PC-3 (cell line): ENCODE measurements around the gene ACKR3. TPM values are rescaled to one million over a fixed set of nuclear protein-coding genes. Genes with fewer than 3 reads are reported as not detected.

Experiments
- ATAC-seq: fragments of 200-7000 bp; cut with Tn5 transposase; 2 replicates; pipeline ENCODE4 v1.9.1; 2020; ENCODE audit warnings: mild to moderate bottlenecking, moderate library complexity
- BruUV-seq: library from RNA; stranded (reverse); fragments of 400-500 nt; replicated peaks from 2 replicates; lab custom pipeline; 2021; lab: Mats Ljungman, UMichigan
- CTCF ChIA-PET: fragments of 300-600 bp; sonication (Branson Sonifier 250); formaldehyde crosslinking; loops from one replicate; lab custom pipeline; 2022; ENCODE audit warnings: antibody characterized with exemption; lab: Charles Lee
- POLR2A ChIA-PET: fragments of 300-600 bp; sonication (Branson Sonifier 250); formaldehyde crosslinking; loops from one replicate; lab custom pipeline; 2022; ENCODE audit warnings: antibody characterized with exemption; ENCODE audit not compliant: unreplicated experiment; lab: Charles Lee
- DNase-seq: peaks from one replicate; pipeline ENCODE4 v3.0.0-alpha.2; 2015
- H2AFZ ChIP-seq: fragments of 300-600 bp; sonication (generic); 2 replicates; pipeline ENCODE4 v1.6.0; 2016; ENCODE audit warnings: antibody characterized with exemption, low read length
- H3F3A ChIP-seq: fragments of 300-600 bp; sonication (generic); one replicate; pipeline ENCODE4 v1.6.0; 2017; ENCODE audit warnings: antibody characterized with exemption, low read length, control low read depth, mild to moderate bottlenecking; ENCODE audit not compliant: unreplicated experiment
- H3K27ac ChIP-seq: fragments of 300-600 bp; sonication (generic); 2 replicates; pipeline ENCODE4 v1.5.1; 2016; ENCODE audit warnings: mild to moderate bottlenecking, low read length
- H3K27me3 ChIP-seq: fragments of 300-600 bp; sonication (generic); 2 replicates; pipeline ENCODE4 v1.6.1; 2016; ENCODE audit warnings: low read length, mixed read lengths
- H3K36me3 ChIP-seq: fragments of 300-600 bp; sonication (generic); 2 replicates; pipeline ENCODE4 v1.6.1; 2016; ENCODE audit warnings: low read depth, mixed run types, low read length, mixed read lengths
- H3K4me1 ChIP-seq: fragments of 300-600 bp; sonication (generic); 2 replicates; pipeline ENCODE4 v1.5.1; 2016; ENCODE audit warnings: low read length; ENCODE audit not compliant: insufficient read depth
- H3K4me2 ChIP-seq: fragments of 300-600 bp; sonication (generic); 2 replicates; pipeline ENCODE4 v1.6.0; 2016; ENCODE audit warnings: low read length
- H3K4me3 ChIP-seq: fragments of 300-600 bp; sonication (generic); 2 replicates; pipeline ENCODE4 v1.5.1; 2016; ENCODE audit warnings: mild to moderate bottlenecking, low read length, mixed read lengths
- H3K79me2 ChIP-seq: fragments of 300-600 bp; sonication (generic); 2 replicates; pipeline ENCODE4 v1.6.1; 2017; ENCODE audit warnings: low read length, mixed read lengths
- H3K9ac ChIP-seq: fragments of 300-600 bp; sonication (generic); 2 replicates; pipeline ENCODE4 v1.6.0; 2016; ENCODE audit warnings: mild to moderate bottlenecking, low read length
- H3K9me2 ChIP-seq: fragments of 300-600 bp; sonication (generic); replicated peaks from 2 replicates; pipeline ENCODE4 v1.6.1; 2016; ENCODE audit warnings: mixed run types, low read length, mixed read lengths
- H3K9me3 ChIP-seq: fragments of 300-600 bp; sonication (generic); 2 replicates; pipeline ENCODE4 v1.6.1; 2016; ENCODE audit warnings: low read length, mixed read lengths
- H4K20me1 ChIP-seq: fragments of 300-600 bp; sonication (generic); 2 replicates; pipeline ENCODE4 v1.6.1; 2016; ENCODE audit warnings: low read length, mixed read lengths
- CTCF ChIP-seq: fragments of 300-600 bp; sonication (generic); conservative IDR thresholded peaks from 2 replicates; pipeline ENCODE4 v1.5.1; 2017; ENCODE audit warnings: antibody characterized with exemption, low read depth, mild to moderate bottlenecking, low read length
- EZH2 ChIP-seq: fragments of 300-600 bp; sonication (generic); IDR thresholded peaks from one replicate; pipeline ENCODE4 v1.6.1; 2017; ENCODE audit warnings: antibody characterized with exemption, mild to moderate bottlenecking, low read length; ENCODE audit not compliant: unreplicated experiment
- EZH2phosphoT487 ChIP-seq: fragments of 300-600 bp; sonication (generic); IDR thresholded peaks from 2 replicates; pipeline ENCODE4 v1.6.1; 2018; ENCODE audit warnings: mild to moderate bottlenecking, antibody characterized with exemption, low read length, borderline replicate concordance
- intact Hi-C: fragments of 100-400 bp; cut with micrococcal nuclease; formaldehyde crosslinking; loops from 2 replicates; pipeline ENCODE4 v1.9.0; 2023
- total RNA-seq: library from RNA; depleted of rRNA; stranded (reverse); fragments of >200 nt; gene quantifications from 2 replicates; pipeline ENCODE4 v1.2.3, GENCODE V29; 2014

Gene ACKR3
- total RNA-seq, 1 experiment from 2014 or later, result 3.1 TPM

DNA sequence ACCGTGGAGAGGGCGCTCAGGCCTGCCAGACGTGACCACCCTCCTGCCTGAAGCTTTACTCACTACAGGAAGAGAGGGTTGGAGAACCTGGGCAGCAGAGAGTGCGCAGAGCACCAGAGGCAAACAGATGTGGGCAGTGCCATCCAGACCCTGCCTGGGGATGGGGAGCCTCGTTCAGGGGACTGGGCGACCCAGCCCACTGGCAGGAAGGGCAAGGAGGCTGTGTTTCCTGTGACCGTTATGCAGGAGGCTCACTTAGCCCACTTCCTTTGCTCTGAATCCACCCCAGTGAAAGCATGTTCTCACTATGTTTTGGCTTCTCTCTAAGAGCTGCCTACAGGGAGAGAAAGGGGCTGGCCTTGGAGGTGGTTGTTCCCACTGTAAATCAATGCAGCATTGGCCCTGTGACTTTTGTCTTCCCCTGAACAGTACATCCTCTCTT, 23.0 kb upstream of the ACKR3 start:
- intact Hi-C loops, result no loop called here
- ChIA-PET POLR2A (no interaction called here), CTCF (no interaction called here)
- H3K9me2 ChIP-seq, result no peaks in the 10 kb centered on the region
- no peaks in the 10 kb centered on the region for H3F3A ChIP-seq
- no peak overlapping the region for H3K4me3 ChIP-seq
- ATAC-seq (no peak), DNase-seq (no peak)
- no peaks in the 10 kb centered on the region for H3K36me3 ChIP-seq
- no peak overlapping the region for H2AFZ ChIP-seq
- TF ChIP-seq CTCF (no peak), EZH2phosphoT487 (no peak), EZH2 (no peak)
- H3K9ac ChIP-seq, result no peak overlapping the region
- H3K79me2 ChIP-seq, result no peaks in the 10 kb centered on the region
- no peaks in the 10 kb centered on the region for H4K20me1 ChIP-seq
- no TSS peak for BruUV-seq
- no peaks in the 10 kb centered on the region for H3K27me3 ChIP-seq
- H3K4me1 ChIP-seq, result no peaks in the 10 kb centered on the region
- no peak overlapping the region for H3K4me2 ChIP-seq
- H3K27ac ChIP-seq, result no peak overlapping the region
- H3K9me3 ChIP-seq, result no peaks in the 10 kb centered on the region

GRCh38 chr2:236547725-236548124, 21.9 kb upstream of the ACKR3 start:
- Histone ChIP-seq H3K79me2 (no peaks in the 10 kb centered on the region), H3K9me2 (no peaks in the 10 kb centered on the region), H2AFZ (no peak overlapping the region), H3K4me2 (no peak overlapping the region), H4K20me1 (no peaks in the 10 kb centered on the region), H3K4me3 (no peak overlapping the region), H3K27me3 (no peaks in the 10 kb centered on the region), H3K9ac (no peak overlapping the region), H3F3A (no peaks in the 10 kb centered on the region), H3K36me3 (no peaks in the 10 kb centered on the region), H3K9me3 (no peaks in the 10 kb centered on the region), H3K27ac (no peak overlapping the region), H3K4me1 (no peaks in the 10 kb centered on the region)
- BruUV-seq, result no TSS peak
- ChIA-PET POLR2A (no interaction called here), CTCF (interaction anchor here (0.6 kb wide), 1 partner anchor 499 kb away, joined by 3 read pairs; no protein-coding TSS in a partner anchor)
- DNase-seq (no peak), ATAC-seq (no peak)
- TF ChIP-seq EZH2phosphoT487, result no peak
- TF ChIP-seq EZH2, result no peak
- no peak for TF ChIP-seq CTCF
- intact Hi-C loops, result no loop called here

GRCh38 chr2:236548179-236548921, 21.3 kb upstream of the ACKR3 start:
- CTCF ChIA-PET, result no interaction called here
- POLR2A ChIA-PET, result no interaction called here
- BruUV-seq, result no TSS peak

More at GRCh38 chr2:236548179-236548921, 21.3 kb upstream of the ACKR3 start:
- Histone ChIP-seq H3K27ac (no peak overlapping the region), H3K9ac (no peak overlapping the region), H4K20me1 (no peaks in the 10 kb centered on the region), H2AFZ (no peak overlapping the region), H3K27me3 (no peaks in the 10 kb centered on the region), H3K4me3 (no peak overlapping the region), H3K79me2 (no peaks in the 10 kb centered on the region), H3K4me1 (no peaks in the 10 kb centered on the region), H3F3A (no peaks in the 10 kb centered on the region), H3K9me3 (no peaks in the 10 kb centered on the region), H3K9me2 (no peaks in the 10 kb centered on the region), H3K4me2 (no peak overlapping the region), H3K36me3 (no peaks in the 10 kb centered on the region)
- ATAC-seq, result peak; percentile 50
- DNase-seq, result no peak
- TF ChIP-seq CTCF (no peak), EZH2 (no peak), EZH2phosphoT487 (no peak)
- intact Hi-C loops, result no loop called here
